SK-N-SH treated with all-trans-retinoic acid at 6 μM for 48 hours (cell line): ENCODE results near the gene POLH.

Source experiments
- ATAC-seq: fragments of 200-7000 bp; cut with Tn5 transposase; 3 replicates; pipeline ENCODE4 v1.9.1; 2020; ENCODE audit warnings: mild to moderate bottlenecking, moderate library complexity
- ARNTL ChIP-seq: fragments of 450-650 bp; formaldehyde crosslinking; IDR thresholded peaks from 2 replicates; pipeline ENCODE4 v1.5.0; 2020; ENCODE audit warnings: low read depth, mild to moderate bottlenecking, moderate library complexity, borderline replicate concordance
- CSDC2 ChIP-seq: fragments of 250-450 bp; sonication (Bioruptor Pico); IDR thresholded peaks from 2 replicates; pipeline ENCODE4 v1.5.0; 2020; ENCODE audit warnings: mild to moderate bottlenecking, moderate library complexity
- ESRRG ChIP-seq: fragments of 250-450 bp; sonication (Bioruptor Pico); IDR thresholded peaks from 2 replicates; pipeline ENCODE4 v1.6.1; 2021; ENCODE audit warnings: mild to moderate bottlenecking
- GLIS3 ChIP-seq: fragments of 250-450 bp; sonication (Bioruptor Pico); IDR thresholded peaks from 2 replicates; pipeline ENCODE4 v1.5.0; 2020; ENCODE audit warnings: mild to moderate bottlenecking, moderate library complexity
- ISL1 ChIP-seq: fragments of 250-450 bp; sonication (Bioruptor Pico); IDR thresholded peaks from 2 replicates; pipeline ENCODE4 v2.1.2; 2022; ENCODE audit warnings: mild to moderate bottlenecking, moderate library complexity
- OSR1 ChIP-seq: fragments of 250-450 bp; sonication (Bioruptor Pico); IDR thresholded peaks from 2 replicates; pipeline ENCODE4 v1.8.0; 2022; ENCODE audit warnings: moderate library complexity, mild to moderate bottlenecking, inconsistent platforms
- PPARA ChIP-seq: fragments of 250-450 bp; sonication (Bioruptor Pico); IDR thresholded peaks from 2 replicates; pipeline ENCODE4 v1.5.0; 2020; ENCODE audit warnings: mild to moderate bottlenecking, borderline replicate concordance
- RARB ChIP-seq: fragments of 250-450 bp; sonication (Bioruptor Pico); IDR thresholded peaks from 2 replicates; pipeline ENCODE4 v1.8.0; 2021; ENCODE audit warnings: mild to moderate bottlenecking, moderate library complexity
- SNAI2 ChIP-seq: fragments of 250-450 bp; sonication (Bioruptor Pico); IDR thresholded peaks from 2 replicates; pipeline ENCODE4 v1.5.0; 2020; ENCODE audit warnings: mild to moderate bottlenecking, moderate library complexity
- TCF4 ChIP-seq: fragments of 250-450 bp; sonication (Bioruptor Pico); IDR thresholded peaks from 2 replicates; pipeline ENCODE4 v1.8.0; 2021; ENCODE audit warnings: mild to moderate bottlenecking, moderate library complexity, borderline replicate concordance
- TOX ChIP-seq: fragments of 250-450 bp; sonication (Bioruptor Pico); IDR thresholded peaks from 2 replicates; pipeline ENCODE4 v1.8.0; 2021; ENCODE audit warnings: mild to moderate bottlenecking, moderate library complexity, borderline replicate concordance
- ZFP3 ChIP-seq: fragments of 250-450 bp; sonication (Bioruptor Pico); IDR thresholded peaks from 2 replicates; pipeline ENCODE4 v1.5.0; 2020; ENCODE audit warnings: mild to moderate bottlenecking, moderate library complexity
- ZFP30 ChIP-seq: fragments of 450-650 bp; formaldehyde crosslinking; IDR thresholded peaks from 2 replicates; pipeline ENCODE4 v1.5.0; 2022; ENCODE audit warnings: mild to moderate bottlenecking, moderate library complexity
- ZNF565 ChIP-seq: fragments of 450-650 bp; formaldehyde crosslinking; conservative IDR thresholded peaks from 2 replicates; pipeline ENCODE4 v1.5.0; 2020; ENCODE audit warnings: low read depth, mild to moderate bottlenecking, moderate library complexity
- ZNF70 ChIP-seq: fragments of 450-650 bp; formaldehyde crosslinking; IDR thresholded peaks from 2 replicates; pipeline ENCODE4 v1.5.0; 2020; ENCODE audit warnings: mild to moderate bottlenecking, moderate library complexity
- ZNF8 ChIP-seq: fragments of 450-650 bp; formaldehyde crosslinking; IDR thresholded peaks from 2 replicates; pipeline ENCODE4 v1.5.0; 2020; ENCODE audit warnings: mild to moderate bottlenecking, moderate library complexity
- TF ChIP-seq, protein P1 (sequence below): fragments of 250-450 bp; sonication (Bioruptor Pico); IDR thresholded peaks from 2 replicates; pipeline ENCODE4 v1.5.1; 2021; ENCODE audit warnings: mild to moderate bottlenecking, moderate library complexity
- TF ChIP-seq, protein P2 (sequence below): fragments of 250-450 bp; sonication (Bioruptor Pico); IDR thresholded peaks from 2 replicates; pipeline ENCODE4 v1.8.0; 2021; ENCODE audit warnings: low read depth, mild to moderate bottlenecking, moderate library complexity, borderline replicate concordance
- TF ChIP-seq, protein P3 (sequence below): fragments of 250-450 bp; sonication (Bioruptor Pico); IDR thresholded peaks from 2 replicates; pipeline ENCODE4 v1.5.0; 2020; ENCODE audit warnings: mild to moderate bottlenecking, moderate library complexity
- TF ChIP-seq, protein P4 (sequence below): fragments of 250-450 bp; sonication (Bioruptor Pico); IDR thresholded peaks from 2 replicates; pipeline ENCODE4 v1.5.1; 2020; ENCODE audit warnings: low read depth, mild to moderate bottlenecking, moderate library complexity
- TF ChIP-seq, protein P5 (sequence below): fragments of 250-450 bp; sonication (Bioruptor Pico); IDR thresholded peaks from 2 replicates; pipeline ENCODE4 v1.8.0; 2020; ENCODE audit warnings: mild to moderate bottlenecking, moderate library complexity, borderline replicate concordance

Gene POLH

DNA sequence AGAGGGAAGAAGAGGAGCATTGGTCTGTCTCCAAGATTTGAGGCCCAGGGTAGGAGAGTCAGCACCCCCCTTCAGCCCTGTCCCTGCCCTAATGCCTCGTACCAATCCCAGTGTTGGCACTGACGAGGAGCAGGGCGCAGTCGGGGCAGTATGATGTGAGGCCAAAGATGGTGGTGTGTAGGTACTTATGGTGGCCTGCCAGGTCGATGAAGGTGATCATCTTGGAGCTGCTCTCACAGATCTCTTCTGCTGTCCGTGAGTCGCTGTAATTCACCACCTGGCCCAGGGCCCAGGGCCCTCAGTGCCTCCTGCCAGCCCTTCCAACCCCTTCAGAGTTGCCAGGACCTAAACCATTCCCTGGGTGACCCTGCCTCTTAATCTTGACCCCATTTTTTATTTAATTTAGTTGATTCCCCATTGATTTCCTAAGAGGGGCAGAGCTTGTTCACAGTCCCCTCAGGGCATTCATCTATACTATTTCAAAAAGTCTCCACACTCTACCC, 48.9 kb downstream of the POLH start:
- TF ChIP-seq PPARA (CRISPR knock-in tag), result no peak
- TF ChIP-seq ISL1, result no peak
- TF ChIP-seq ARNTL, result no peak
- TF ChIP-seq TOX, result no peak
- no peak for TF ChIP-seq TCF4
- TF ChIP-seq ZNF565 (CRISPR knock-in tag), result no peak
- no peak for TF ChIP-seq ZFP3 (CRISPR knock-in tag)
- TF ChIP-seq, protein P1, sequence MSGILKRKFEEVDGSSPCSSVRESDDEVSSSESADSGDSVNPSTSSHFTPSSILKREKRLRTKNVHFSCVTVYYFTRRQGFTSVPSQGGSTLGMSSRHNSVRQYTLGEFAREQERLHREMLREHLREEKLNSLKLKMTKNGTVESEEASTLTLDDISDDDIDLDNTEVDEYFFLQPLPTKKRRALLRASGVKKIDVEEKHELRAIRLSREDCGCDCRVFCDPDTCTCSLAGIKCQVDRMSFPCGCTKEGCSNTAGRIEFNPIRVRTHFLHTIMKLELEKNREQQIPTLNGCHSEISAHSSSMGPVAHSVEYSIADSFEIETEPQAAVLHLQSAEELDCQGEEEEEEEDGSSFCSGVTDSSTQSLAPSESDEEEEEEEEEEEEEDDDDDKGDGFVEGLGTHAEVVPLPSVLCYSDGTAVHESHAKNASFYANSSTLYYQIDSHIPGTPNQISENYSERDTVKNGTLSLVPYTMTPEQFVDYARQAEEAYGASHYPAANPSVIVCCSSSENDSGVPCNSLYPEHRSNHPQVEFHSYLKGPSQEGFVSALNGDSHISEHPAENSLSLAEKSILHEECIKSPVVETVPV (CRISPR knock-in tag), result no peak
- no peak for TF ChIP-seq ZNF8 (CRISPR knock-in tag)
- no peak for TF ChIP-seq ZNF70 (CRISPR knock-in tag)
- no peak for TF ChIP-seq SNAI2
- TF ChIP-seq, protein P2, sequence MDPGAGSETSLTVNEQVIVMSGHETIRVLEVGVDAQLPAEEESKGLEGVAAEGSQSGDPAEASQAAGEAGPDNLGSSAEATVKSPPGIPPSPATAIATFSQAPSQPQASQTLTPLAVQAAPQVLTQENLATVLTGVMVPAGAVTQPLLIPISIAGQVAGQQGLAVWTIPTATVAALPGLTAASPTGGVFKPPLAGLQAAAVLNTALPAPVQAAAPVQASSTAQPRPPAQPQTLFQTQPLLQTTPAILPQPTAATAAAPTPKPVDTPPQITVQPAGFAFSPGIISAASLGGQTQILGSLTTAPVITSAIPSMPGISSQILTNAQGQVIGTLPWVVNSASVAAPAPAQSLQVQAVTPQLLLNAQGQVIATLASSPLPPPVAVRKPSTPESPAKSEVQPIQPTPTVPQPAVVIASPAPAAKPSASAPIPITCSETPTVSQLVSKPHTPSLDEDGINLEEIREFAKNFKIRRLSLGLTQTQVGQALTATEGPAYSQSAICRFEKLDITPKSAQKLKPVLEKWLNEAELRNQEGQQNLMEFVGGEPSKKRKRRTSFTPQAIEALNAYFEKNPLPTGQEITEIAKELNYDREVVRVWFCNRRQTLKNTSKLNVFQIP (CRISPR knock-in tag), result no peak
- TF ChIP-seq OSR1, result no peak
- no peak for TF ChIP-seq CSDC2 (CRISPR knock-in tag)
- TF ChIP-seq, protein P3, sequence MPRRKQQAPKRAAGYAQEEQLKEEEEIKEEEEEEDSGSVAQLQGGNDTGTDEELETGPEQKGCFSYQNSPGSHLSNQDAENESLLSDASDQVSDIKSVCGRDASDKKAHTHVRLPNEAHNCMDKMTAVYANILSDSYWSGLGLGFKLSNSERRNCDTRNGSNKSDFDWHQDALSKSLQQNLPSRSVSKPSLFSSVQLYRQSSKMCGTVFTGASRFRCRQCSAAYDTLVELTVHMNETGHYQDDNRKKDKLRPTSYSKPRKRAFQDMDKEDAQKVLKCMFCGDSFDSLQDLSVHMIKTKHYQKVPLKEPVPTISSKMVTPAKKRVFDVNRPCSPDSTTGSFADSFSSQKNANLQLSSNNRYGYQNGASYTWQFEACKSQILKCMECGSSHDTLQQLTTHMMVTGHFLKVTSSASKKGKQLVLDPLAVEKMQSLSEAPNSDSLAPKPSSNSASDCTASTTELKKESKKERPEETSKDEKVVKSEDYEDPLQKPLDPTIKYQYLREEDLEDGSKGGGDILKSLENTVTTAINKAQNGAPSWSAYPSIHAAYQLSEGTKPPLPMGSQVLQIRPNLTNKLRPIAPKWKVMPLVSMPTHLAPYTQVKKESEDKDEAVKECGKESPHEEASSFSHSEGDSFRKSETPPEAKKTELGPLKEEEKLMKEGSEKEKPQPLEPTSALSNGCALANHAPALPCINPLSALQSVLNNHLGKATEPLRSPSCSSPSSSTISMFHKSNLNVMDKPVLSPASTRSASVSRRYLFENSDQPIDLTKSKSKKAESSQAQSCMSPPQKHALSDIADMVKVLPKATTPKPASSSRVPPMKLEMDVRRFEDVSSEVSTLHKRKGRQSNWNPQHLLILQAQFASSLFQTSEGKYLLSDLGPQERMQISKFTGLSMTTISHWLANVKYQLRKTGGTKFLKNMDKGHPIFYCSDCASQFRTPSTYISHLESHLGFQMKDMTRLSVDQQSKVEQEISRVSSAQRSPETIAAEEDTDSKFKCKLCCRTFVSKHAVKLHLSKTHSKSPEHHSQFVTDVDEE (CRISPR knock-in tag), result no peak
- no peak for TF ChIP-seq ESRRG (CRISPR knock-in tag)
- TF ChIP-seq, protein P4, sequence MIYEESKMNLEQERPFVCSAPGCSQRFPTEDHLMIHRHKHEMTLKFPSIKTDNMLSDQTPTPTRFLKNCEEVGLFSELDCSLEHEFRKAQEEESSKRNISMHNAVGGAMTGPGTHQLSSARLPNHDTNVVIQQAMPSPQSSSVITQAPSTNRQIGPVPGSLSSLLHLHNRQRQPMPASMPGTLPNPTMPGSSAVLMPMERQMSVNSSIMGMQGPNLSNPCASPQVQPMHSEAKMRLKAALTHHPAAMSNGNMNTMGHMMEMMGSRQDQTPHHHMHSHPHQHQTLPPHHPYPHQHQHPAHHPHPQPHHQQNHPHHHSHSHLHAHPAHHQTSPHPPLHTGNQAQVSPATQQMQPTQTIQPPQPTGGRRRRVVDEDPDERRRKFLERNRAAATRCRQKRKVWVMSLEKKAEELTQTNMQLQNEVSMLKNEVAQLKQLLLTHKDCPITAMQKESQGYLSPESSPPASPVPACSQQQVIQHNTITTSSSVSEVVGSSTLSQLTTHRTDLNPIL (CRISPR knock-in tag), result no peak
- TF ChIP-seq GLIS3 (CRISPR knock-in tag), result no peak
- no peak for TF ChIP-seq ZFP30 (CRISPR knock-in tag)
- TF ChIP-seq, protein P5, sequence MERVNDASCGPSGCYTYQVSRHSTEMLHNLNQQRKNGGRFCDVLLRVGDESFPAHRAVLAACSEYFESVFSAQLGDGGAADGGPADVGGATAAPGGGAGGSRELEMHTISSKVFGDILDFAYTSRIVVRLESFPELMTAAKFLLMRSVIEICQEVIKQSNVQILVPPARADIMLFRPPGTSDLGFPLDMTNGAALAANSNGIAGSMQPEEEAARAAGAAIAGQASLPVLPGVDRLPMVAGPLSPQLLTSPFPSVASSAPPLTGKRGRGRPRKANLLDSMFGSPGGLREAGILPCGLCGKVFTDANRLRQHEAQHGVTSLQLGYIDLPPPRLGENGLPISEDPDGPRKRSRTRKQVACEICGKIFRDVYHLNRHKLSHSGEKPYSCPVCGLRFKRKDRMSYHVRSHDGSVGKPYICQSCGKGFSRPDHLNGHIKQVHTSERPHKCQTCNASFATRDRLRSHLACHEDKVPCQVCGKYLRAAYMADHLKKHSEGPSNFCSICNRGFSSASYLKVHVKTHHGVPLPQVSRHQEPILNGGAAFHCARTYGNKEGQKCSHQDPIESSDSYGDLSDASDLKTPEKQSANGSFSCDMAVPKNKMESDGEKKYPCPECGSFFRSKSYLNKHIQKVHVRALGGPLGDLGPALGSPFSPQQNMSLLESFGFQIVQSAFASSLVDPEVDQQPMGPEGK, result no peak
- ATAC-seq, result no peak

DNA sequence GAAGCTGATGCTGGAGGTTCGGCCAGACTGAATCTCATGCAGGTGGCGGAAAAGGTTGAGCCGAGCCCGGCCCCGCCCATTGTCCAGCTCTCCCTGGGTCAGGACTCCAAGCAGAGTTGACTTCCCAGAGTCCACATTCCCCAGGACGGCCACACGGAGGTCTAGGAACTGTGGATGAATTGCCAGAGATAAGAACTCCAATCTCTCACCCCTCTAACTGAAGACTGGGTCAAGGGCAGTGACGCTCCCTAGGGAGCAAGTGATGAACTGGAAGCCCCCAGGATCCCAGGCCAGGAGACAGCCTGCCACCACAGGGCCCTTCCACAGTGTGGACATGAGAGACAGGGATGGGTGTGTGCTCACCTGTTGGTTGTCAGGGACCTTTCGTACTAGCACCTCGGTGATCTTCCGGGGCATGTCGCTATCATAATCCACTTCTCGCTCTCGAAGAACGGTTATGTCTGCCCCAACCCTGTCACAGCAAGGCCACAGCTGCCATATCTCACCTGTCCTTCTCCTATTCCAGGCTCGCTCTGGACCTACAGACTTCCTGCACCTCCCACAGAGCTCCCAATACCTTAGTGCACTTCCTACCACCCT, 49.5 kb downstream of the POLH start:
- no peak for ATAC-seq
- no peak for TF ChIP-seq ZNF8 (CRISPR knock-in tag)
- no peak for TF ChIP-seq ZNF70 (CRISPR knock-in tag)
- TF ChIP-seq ZFP30 (CRISPR knock-in tag), result no peak
- TF ChIP-seq ZFP3 (CRISPR knock-in tag), result no peak
- TF ChIP-seq ISL1, result no peak
- no peak for TF ChIP-seq ZNF565 (CRISPR knock-in tag)
- TF ChIP-seq, protein P5, result no peak
- TF ChIP-seq RARB (CRISPR knock-in tag), result no peak
- TF ChIP-seq, all 23 proteins: peak for 0
